Peyer's patch (tissue), 4 donors: ENCODE results near the gene RAVER1.

Experiments
- POLR2A ChIP-seq, 2 donors: fragments of 450-650 bp; IDR thresholded peaks; one replicate each; pipeline ENCODE4 v1.5.1; 2017; ENCODE audit warnings: antibody characterized with exemption in 2 of 2, mild to moderate bottlenecking in 2 of 2, moderate library complexity in 2 of 2
- TF ChIP-seq, protein P1 (sequence below), 6 experiments: fragments of 450-650 bp in 4 of 6; fragments of 200-600 bp in 2 of 6; sonication (generic) in 1 of 6; IDR thresholded peaks; one replicate each; pipeline ENCODE4 v1.5.1; 2017 to 2019; ENCODE audit warnings: antibody characterized with exemption in 6 of 6, mild to moderate bottlenecking in 3 of 6, moderate library complexity in 1 of 6

DNA sequence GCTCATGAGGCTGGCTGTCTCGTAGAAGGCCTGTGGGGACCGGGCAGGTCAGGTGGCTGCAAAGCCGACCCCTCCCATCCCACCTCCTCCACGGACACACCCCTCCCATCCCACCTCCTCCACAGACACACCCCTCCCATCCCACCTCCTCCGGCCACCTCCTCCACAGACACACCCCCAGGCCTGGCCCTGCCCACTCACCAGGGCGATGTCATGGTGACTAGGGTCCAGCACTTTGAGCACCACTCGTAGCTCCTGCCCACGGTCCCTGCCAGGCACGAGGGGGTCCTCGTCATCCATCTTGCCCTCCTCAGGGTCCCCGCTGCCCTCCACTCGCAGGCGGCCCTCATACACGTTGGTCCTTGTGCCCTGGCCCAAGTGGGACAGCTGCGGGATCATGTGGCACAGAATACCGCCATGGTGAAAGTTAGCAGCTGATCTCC lies 28.3 kb upstream of the RAVER1 start:
- TF ChIP-seq, protein P1, sequence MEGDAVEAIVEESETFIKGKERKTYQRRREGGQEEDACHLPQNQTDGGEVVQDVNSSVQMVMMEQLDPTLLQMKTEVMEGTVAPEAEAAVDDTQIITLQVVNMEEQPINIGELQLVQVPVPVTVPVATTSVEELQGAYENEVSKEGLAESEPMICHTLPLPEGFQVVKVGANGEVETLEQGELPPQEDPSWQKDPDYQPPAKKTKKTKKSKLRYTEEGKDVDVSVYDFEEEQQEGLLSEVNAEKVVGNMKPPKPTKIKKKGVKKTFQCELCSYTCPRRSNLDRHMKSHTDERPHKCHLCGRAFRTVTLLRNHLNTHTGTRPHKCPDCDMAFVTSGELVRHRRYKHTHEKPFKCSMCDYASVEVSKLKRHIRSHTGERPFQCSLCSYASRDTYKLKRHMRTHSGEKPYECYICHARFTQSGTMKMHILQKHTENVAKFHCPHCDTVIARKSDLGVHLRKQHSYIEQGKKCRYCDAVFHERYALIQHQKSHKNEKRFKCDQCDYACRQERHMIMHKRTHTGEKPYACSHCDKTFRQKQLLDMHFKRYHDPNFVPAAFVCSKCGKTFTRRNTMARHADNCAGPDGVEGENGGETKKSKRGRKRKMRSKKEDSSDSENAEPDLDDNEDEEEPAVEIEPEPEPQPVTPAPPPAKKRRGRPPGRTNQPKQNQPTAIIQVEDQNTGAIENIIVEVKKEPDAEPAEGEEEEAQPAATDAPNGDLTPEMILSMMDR (IDR thresholded peaks at IDR 0.05) = no peak
- no peak for TF ChIP-seq POLR2A (IDR thresholded peaks at IDR 0.05)
